Astrocyte of the spinal cord (primary cell): ENCODE data around the gene MYL3.

Source experiments
- DNase-seq: peaks from one replicate; pipeline ENCODE4 v3.0.0; 2011; ENCODE audit warnings: low read depth, low spot score
- H3K4me3 ChIP-seq: 2 replicates; pipeline ENCODE4 v1.5.1; 2011; ENCODE audit warnings: low read depth, mild to moderate bottlenecking, low read length, moderate library complexity
- CTCF ChIP-seq: IDR thresholded peaks from 2 replicates; pipeline ENCODE4 v1.5.1; 2012; ENCODE audit warnings: low read depth, mild to moderate bottlenecking, low read length, inconsistent platforms
- in situ Hi-C: cut with HindIII; loops from 2 replicates; pipeline ENCODE4 v1.10.0; 2017; ENCODE audit warnings: low sequenced_read_pairs

Gene MYL3

GRCh38 chr3:46833346-46834300 lies 29.6 kb downstream of the MYL3 start:
- TF ChIP-seq CTCF = no peak
- in situ Hi-C loops = no loop called here
- no peak overlapping the region for H3K4me3 ChIP-seq
- DNase-seq = no peak

- in situ Hi-C loops = no loop called here
- no peak overlapping the region for H3K4me3 ChIP-seq
- no peak for TF ChIP-seq CTCF
- no peak for DNase-seq
These were observed 31.4 kb downstream of the MYL3 start for GRCh38 chr3:46831841-46832240.

GRCh38 chr3:46831316-46831715 lies 31.9 kb downstream of the MYL3 start:
- TF ChIP-seq CTCF = no peak
- no peak overlapping the region for H3K4me3 ChIP-seq
- no peak for DNase-seq
- in situ Hi-C loops = no loop called here

- no peak for DNase-seq
- no peak for TF ChIP-seq CTCF
- in situ Hi-C loops = no loop called here
- H3K4me3 ChIP-seq = no peak overlapping the region
These were observed 32.4 kb downstream of the MYL3 start for GRCh38 chr3:46830801-46831200.

GRCh38 chr3:46829699-46830208 lies 33.5 kb downstream of the MYL3 start:
- in situ Hi-C loops = no loop called here
- no peak for TF ChIP-seq CTCF
- no peak for DNase-seq

GRCh38 chr3:46825450-46825849 lies 37.8 kb downstream of the MYL3 start:
- no peak for DNase-seq
- H3K4me3 ChIP-seq = no peak overlapping the region
- in situ Hi-C loops = no loop called here
- TF ChIP-seq CTCF = no peak

More at GRCh38 chr3:46829699-46830208, 33.5 kb downstream of the MYL3 start:
- H3K4me3 ChIP-seq = no peak overlapping the region
